Stomach (tissue), 9 donors: Measurements from ENCODE around the gene TSGA10. TPM values are rescaled to one million over a fixed set of nuclear protein-coding genes. Genes with fewer than 3 reads are reported as not detected.

Source experiments
- DNase-seq, 2 donors: peaks; one replicate each; pipeline versions ENCODE4 v3.0.0 to v3.0.0-alpha.2; 2013 to 2019
- H3K27ac ChIP-seq, 5 donors: fragments of 200-600 bp in 4 of 5; sonication (generic) in 4 of 5; one replicate each; pipeline ENCODE4 v1.5.1; 2013 to 2019; ENCODE audit warnings: mild to moderate bottlenecking in 1 of 5, moderate library complexity in 1 of 5
- H3K27me3 ChIP-seq, 3 donors: fragments of 200-600 bp; sonication (generic); one replicate each; pipeline ENCODE4 v1.5.1; 2017 to 2019; ENCODE audit warnings: mixed run types in 1 of 3
- H3K36me3 ChIP-seq, 4 donors: fragments of 200-600 bp; sonication (generic); 1 replicate in 3 of 4; 2 replicates in 1 of 4; pipeline ENCODE4 v1.5.1; 2016 to 2019
- H3K4me1 ChIP-seq, 4 donors: fragments of 200-600 bp; sonication (generic); one replicate each; pipeline ENCODE4 v1.5.1; 2016 to 2019
- H3K4me3 ChIP-seq, 4 donors: fragments of 200-600 bp; sonication (generic) in 3 of 4; one replicate each; pipeline ENCODE4 v1.5.1; 2016 to 2019; ENCODE audit warnings: mild to moderate bottlenecking in 1 of 4
- H3K9me3 ChIP-seq, 4 donors: fragments of 200-600 bp; sonication (generic); one replicate each; pipeline ENCODE4 v1.5.1; 2016 to 2019
- CTCF ChIP-seq, 7 experiments: fragments of 450-650 bp in 4 of 7; fragments of 200-600 bp in 3 of 7; sonication (generic) in 3 of 7; IDR thresholded peaks; one replicate each; pipeline ENCODE4 v1.5.1; 2016 to 2019; ENCODE audit warnings: antibody characterized with exemption in 7 of 7, control low read depth in 2 of 7, mild to moderate bottlenecking in 1 of 7
- EP300 ChIP-seq: sonication (generic); formaldehyde crosslinking; IDR thresholded peaks from one replicate; pipeline ENCODE4 v1.6.1; 2017; ENCODE audit warnings: antibody characterized with exemption
- POLR2A ChIP-seq, 4 donors: fragments of 450-650 bp; IDR thresholded peaks; one replicate each; pipeline ENCODE4 v1.6.1; 2016; ENCODE audit warnings: antibody characterized with exemption in 4 of 4, control low read depth in 2 of 4, mild to moderate bottlenecking in 1 of 4, moderate library complexity in 1 of 4
- POLR2AphosphoS5 ChIP-seq, 3 donors: sonication (generic); formaldehyde crosslinking; IDR thresholded peaks; one replicate each; pipeline ENCODE4 v1.6.1; 2016; ENCODE audit warnings: antibody characterized with exemption in 3 of 3
- WGBS, 5 donors: extraction: QIAGEN DNeasy Blood & Tissue Kit in 3 of 5; methylation state at CpG; one replicate each; pipeline versions ENCODE4 v1.1.5 to v1.1.7; 2013 to 2018; 5-methylcytosine and 5-hydroxymethylcytosine counted together
- intact Hi-C: fragments of 100-400 bp; cut with DNase I; formaldehyde crosslinking; loops from one replicate; pipeline ENCODE4 v1.15.1; 2023; ENCODE audit warnings: low total_unique reads
- polyA plus RNA-seq, 3 donors: library from polyadenylated mRNA; stranded (reverse); fragments of 200-250 nt; gene quantifications; one replicate each; pipeline ENCODE4 v1.2.3, GENCODE V29; 2013
- small RNA-seq, 4 donors: library from RNA; depleted of rRNA; stranded (forward); fragments of <200 nt; gene quantifications; one replicate each; pipeline ENCODE3, GENCODE V24; 2016
- total RNA-seq, 5 donors: library from RNA; depleted of rRNA; stranded (reverse); fragments of >200 nt; gene quantifications; one replicate each; pipeline versions ENCODE4 v1.1.0 to v1.2.3, GENCODE V29; 2014 to 2016
- donor health status: healthy with polysubstance abuse.
- donor health status: Bipolar disorder and iron deficiency.
- donor health status: healthy.

The TSGA10 gene
- total and polyA plus RNA-seq, 8 donors: 1.3 to 19.3 (median 5.4) TPM

GRCh38 chr2:98959810-98960507 lies 194.8 kb downstream of the TSGA10 start:
- intact Hi-C loops: no loop called here
- no peak overlapping the region for H3K4me3 ChIP-seq
- TF ChIP-seq POLR2A (IDR thresholded peaks at IDR 0.05) (no peak), CTCF (IDR thresholded peaks at IDR 0.05) (no peak), EP300 (no peak), POLR2AphosphoS5 (IDR thresholded peaks at IDR 0.05) (no peak)
- H3K36me3 ChIP-seq: no peaks in the 10 kb centered on the region
- DNase-seq: no peak
- peaks cover 0 to 9% (median 6%) of the 10 kb centered on the region in 4 donors for H3K9me3 ChIP-seq
- no peaks in the 10 kb centered on the region for H3K27me3 ChIP-seq
- 60 to 66% (median 65%) methylated on average over 7 of the region's 7 CpGs for WGBS, 5 donors
- no peaks in the 10 kb centered on the region for H3K4me1 ChIP-seq
- no peak overlapping the region for H3K27ac ChIP-seq

GRCh38 chr2:98952966-98953365 lies 201.8 kb downstream of the TSGA10 start:
- H3K9me3 ChIP-seq: no peaks in the 10 kb centered on the region
- peaks cover 0 to 5% (median 2%) of the 10 kb centered on the region in 4 donors for H3K4me1 ChIP-seq
- no peak for DNase-seq
- no peak overlapping the region for H3K27ac ChIP-seq
- no peak for TF ChIP-seq CTCF (IDR thresholded peaks at IDR 0.05)
- 71 to 83% (median 80%) methylated on average over 4 of the region's 4 CpGs for WGBS, 5 donors
- no peaks in the 10 kb centered on the region for H3K36me3 ChIP-seq
- no peak overlapping the region for H3K4me3 ChIP-seq
- peaks cover 0 to 5% (median 0%) of the 10 kb centered on the region in 3 donors for H3K27me3 ChIP-seq
- intact Hi-C loops: no loop called here

- Histone ChIP-seq H3K9me3 (no peaks in the 10 kb centered on the region), H3K36me3 (no peaks in the 10 kb centered on the region), H3K4me1 (peaks cover 0 to 5% (median 2%) of the 10 kb centered on the region in 4 donors), H3K27ac (no peak overlapping the region), H3K4me3 (no peak overlapping the region), H3K27me3 (peaks cover 0 to 5% (median 0%) of the 10 kb centered on the region in 3 donors)
- peak; percentile 29 to 68 for DNase-seq
- WGBS, 5 donors: 44 to 59% (median 51%) methylated on average over 5 of the region's 5 CpGs
- intact Hi-C loops: no loop called here
- TF ChIP-seq POLR2A (IDR thresholded peaks at IDR 0.05): no peak
- TF ChIP-seq CTCF (IDR thresholded peaks at IDR 0.05): no peak
- TF ChIP-seq POLR2AphosphoS5 (IDR thresholded peaks at IDR 0.05): no peak
These were observed 205.6 kb downstream of the TSGA10 start for GRCh38 chr2:98948956-98949739.

GRCh38 chr2:98947554-98947953 lies 207.2 kb downstream of the TSGA10 start:
- WGBS, 5 donors: 73 to 88% (median 77%) methylated on average over 8 of the region's 8 CpGs
- peaks cover 0 to 5% (median 0%) of the 10 kb centered on the region in 3 donors for H3K27me3 ChIP-seq
- H3K27ac ChIP-seq: no peak overlapping the region
- H3K9me3 ChIP-seq: no peaks in the 10 kb centered on the region
- H3K4me3 ChIP-seq: no peak overlapping the region
- TF ChIP-seq EP300 (no peak), POLR2A (IDR thresholded peaks at IDR 0.05) (no peak), CTCF (IDR thresholded peaks at IDR 0.05) (no peak), POLR2AphosphoS5 (IDR thresholded peaks at IDR 0.05) (no peak)
- H3K36me3 ChIP-seq: no peaks in the 10 kb centered on the region
- H3K4me1 ChIP-seq: peaks cover 0 to 5% (median 2%) of the 10 kb centered on the region in 4 donors
- no peak for DNase-seq
- intact Hi-C loops: no loop called here

Small RNA genes within 50 kb of the gene (small RNA-seq; reads per million reads assigned to genes)
- 0 reads per million in 4 donors for gene AC092587.1

Other genes starting within 250 kb of the TSGA10 start
- gene CRACDL, start 218.7 kb downstream of the TSGA10 start, total RNA-seq: 100 to 1,000 TPM in 1 of 5 donors, 10 to 100 TPM in 2, 1 to 10 TPM in 2; 6.2 to 205 (median 24.3) TPM
- 1 to 10 TPM; 5.4 to 5.8 (median 5.5) TPM for gene CRACDL, start 218.7 kb downstream of the TSGA10 start, polyA plus RNA-seq
- gene C2orf15, start 13.2 kb downstream of the TSGA10 start, total RNA-seq: 1 to 10 TPM in 3 of 5 donors, not detected in 2; 1.8 to 5.9 (median 5.1) TPM
- 1 to 10 TPM; 1.5 to 3.4 (median 2.4) TPM for gene C2orf15, start 13.2 kb downstream of the TSGA10 start, polyA plus RNA-seq
- gene LIPT1, start within 50 bp of the TSGA10 start, total RNA-seq: 10 to 100 TPM in 3 of 5 donors, 1 to 10 TPM in 2; 4.5 to 31.7 (median 11.0) TPM
- gene LIPT1, start within 50 bp of the TSGA10 start, polyA plus RNA-seq: 10 to 100 TPM in 2 of 3 donors, 1 to 10 TPM in 1; 8.0 to 12.7 (median 11.5) TPM
- 100 to 1,000 TPM in 1 of 5 donors, 10 to 100 TPM in 3, 1 to 10 TPM in 1; 2.0 to 132 (median 37.9) TPM for gene MITD1, start 26.1 kb upstream of the TSGA10 start, total RNA-seq
- 10 to 100 TPM; 22.4 to 48.8 (median 29.0) TPM for gene MITD1, start 26.1 kb upstream of the TSGA10 start, polyA plus RNA-seq
- gene MRPL30, start 26.2 kb upstream of the TSGA10 start, total RNA-seq: 10 to 100 TPM in 4 of 5 donors, 1 to 10 TPM in 1; 1.4 to 97.4 (median 38.4) TPM
- 10 to 100 TPM; 20.7 to 24.7 (median 21.4) TPM for gene MRPL30, start 26.2 kb upstream of the TSGA10 start, polyA plus RNA-seq
- under 1 TPM in 1 of 5 donors, not detected in 4; 0.92 TPM for gene LYG2, start 100.7 kb upstream of the TSGA10 start, total RNA-seq
- gene LYG2, start 100.7 kb upstream of the TSGA10 start, polyA plus RNA-seq: not detected
- 10 to 100 TPM in 1 of 5 donors, 1 to 10 TPM in 2, not detected in 2; 1.1 to 16.4 (median 2.6) TPM for gene LYG1, start 146.3 kb upstream of the TSGA10 start, total RNA-seq
- 1 to 10 TPM in 1 of 3 donors, under 1 TPM in 1, not detected in 1; 1.00 to 3.7 TPM for gene LYG1, start 146.3 kb upstream of the TSGA10 start, polyA plus RNA-seq
- 10 to 100 TPM; 10.7 to 73.2 (median 22.2) TPM for gene TXNDC9, start 181.4 kb upstream of the TSGA10 start, total RNA-seq
- 10 to 100 TPM; 13.9 to 39.3 (median 31.9) TPM for gene TXNDC9, start 181.4 kb upstream of the TSGA10 start, polyA plus RNA-seq
- 100 to 1,000 TPM in 1 of 5 donors, 10 to 100 TPM in 4; 22.3 to 518 (median 51.2) TPM for gene EIF5B, start 182.4 kb upstream of the TSGA10 start, total RNA-seq
- 100 to 1,000 TPM in 1 of 3 donors, 10 to 100 TPM in 2; 28.5 to 162 (median 39.0) TPM for gene EIF5B, start 182.4 kb upstream of the TSGA10 start, polyA plus RNA-seq